GM12874 (cell line): ENCODE data around the gene CRYBG3.

Experiments used
- CTCF ChIP-seq: IDR thresholded peaks from 2 replicates; pipeline ENCODE4 v1.5.1; 2011; ENCODE audit warnings: low read depth, mild to moderate bottlenecking, control low read depth, low read length, moderate library complexity; ENCODE audit not compliant: insufficient read depth

Gene CRYBG3

DNA sequence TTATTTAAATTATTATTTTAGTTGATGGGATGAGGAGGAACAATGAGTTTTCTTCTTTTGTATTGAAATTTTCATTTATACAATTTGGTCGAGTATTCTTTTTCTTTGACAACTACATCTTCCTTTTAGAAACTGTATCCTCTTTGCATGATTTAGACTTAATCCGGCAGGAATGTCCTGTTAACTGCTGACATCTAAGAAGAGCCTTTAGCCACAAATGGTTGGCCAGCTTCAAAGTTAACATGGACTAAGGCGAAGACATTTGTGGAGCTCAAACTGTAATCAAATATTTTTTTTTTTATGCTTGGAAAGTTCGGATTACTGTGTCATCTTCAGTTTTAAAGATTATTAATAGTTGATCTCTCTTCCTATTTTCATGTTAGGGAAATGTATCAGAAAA lies 107.2 kb downstream of the CRYBG3 start:
- no peak for TF ChIP-seq CTCF

- no peak for TF ChIP-seq CTCF
Measured at GRCh38 chr3:97930018-97930417, 108.2 kb downstream of the CRYBG3 start.

DNA sequence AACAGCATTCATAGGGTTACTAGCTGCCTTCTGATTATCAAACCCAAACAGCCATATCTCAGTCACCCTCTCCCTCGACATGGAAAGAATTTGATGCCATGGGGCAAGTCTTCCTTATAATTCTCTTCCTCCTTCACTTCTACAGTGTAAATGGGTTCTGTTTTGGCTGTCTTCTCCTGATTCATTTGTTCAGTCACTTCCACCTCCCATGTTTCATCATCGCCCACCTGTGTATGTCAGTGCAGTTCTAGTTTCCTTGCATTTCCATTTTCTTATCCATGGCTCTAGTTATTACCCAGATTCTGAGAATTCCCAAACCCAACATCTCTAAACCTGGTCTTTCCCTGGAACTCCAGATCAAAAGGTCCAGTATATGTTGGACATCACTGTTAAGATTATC lies 109.4 kb downstream of the CRYBG3 start:
- no peak for TF ChIP-seq CTCF

DNA sequence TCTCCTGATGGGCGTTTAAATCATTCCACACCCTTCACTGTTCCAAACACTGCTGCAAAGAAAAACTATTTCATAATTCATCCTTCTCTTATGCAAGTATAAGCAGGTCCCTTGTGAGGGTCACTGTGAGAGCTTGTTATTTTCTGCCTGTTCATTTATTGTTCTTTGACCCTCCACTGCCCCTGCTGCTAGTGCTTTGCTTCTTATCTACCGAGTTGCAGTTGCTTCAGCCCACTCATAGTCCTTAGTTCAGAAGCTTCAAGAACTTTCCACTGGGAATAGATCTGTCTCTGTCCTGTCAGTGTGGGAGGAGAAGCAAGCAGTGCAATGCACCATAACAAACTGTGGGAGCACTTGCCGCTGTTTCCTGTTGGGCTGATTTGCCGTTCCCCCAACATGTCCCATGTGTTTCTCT lies 110.6 kb downstream of the CRYBG3 start:
- TF ChIP-seq CTCF: no peak

- no peak for TF ChIP-seq CTCF
Measured at GRCh38 chr3:97934980-97935695, 113.3 kb downstream of the CRYBG3 start.

DNA sequence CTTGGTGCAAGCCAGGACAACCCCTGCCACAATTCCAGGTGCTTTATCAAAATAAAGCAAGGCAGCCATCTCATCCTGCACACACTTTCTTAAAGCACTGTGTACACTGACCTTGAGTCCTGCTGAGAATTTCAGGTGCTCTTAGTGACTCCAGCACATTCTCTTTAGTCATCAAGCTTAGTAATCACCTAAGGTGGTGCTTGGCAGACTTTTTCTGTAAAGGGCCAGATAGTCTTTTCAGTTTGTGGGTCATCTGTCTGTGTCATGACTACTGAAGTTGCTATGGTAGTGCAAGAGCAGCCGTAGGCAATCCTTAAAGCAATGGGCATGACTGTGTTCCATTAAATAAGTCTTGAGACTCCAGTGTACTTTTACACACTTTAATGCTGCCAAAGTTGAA lies 114.0 kb downstream of the CRYBG3 start:
- no peak for TF ChIP-seq CTCF

- TF ChIP-seq CTCF: no peak
Measured at GRCh38 chr3:97937205-97937604, 115.4 kb downstream of the CRYBG3 start.

DNA sequence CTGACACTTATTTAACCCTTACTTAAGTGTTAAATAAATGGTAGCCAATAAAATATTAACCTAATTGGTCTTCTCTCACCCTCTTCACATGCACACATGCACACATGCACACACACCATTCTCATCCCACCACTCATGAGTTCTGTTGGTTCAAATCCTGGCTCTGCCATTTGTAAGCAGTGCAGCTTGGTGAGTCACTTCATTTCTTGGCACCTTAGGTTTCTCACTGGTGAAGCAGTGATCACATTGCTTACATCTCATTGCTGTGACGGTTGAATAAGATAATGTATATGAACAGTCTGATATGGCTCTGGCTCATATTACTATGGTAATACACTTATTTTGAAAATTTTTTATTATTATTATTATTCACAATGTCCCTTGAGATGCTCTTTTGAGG lies 116.6 kb downstream of the CRYBG3 start:
- no peak for TF ChIP-seq CTCF
